Measurements from ENCODE around the gene NCOA7. TPM values are rescaled to one million over a fixed set of nuclear protein-coding genes. Genes with fewer than 3 reads are reported as not detected.

NCOA7 gene
- total RNA-seq, 1 donor from 2014 or later: 41.9 TPM

GRCh38 chr6:125974214-125974866, 183.6 kb downstream of the NCOA7 start:
- DNase-seq (ENCODE audit: low spot score): no peak

GRCh38 chr6:125979101-125979500, 188.3 kb downstream of the NCOA7 start:
- no peak for DNase-seq (ENCODE audit: low spot score)

Other genes starting within 250 kb of the NCOA7 start
- 2.4 TPM for gene HEY2, start 41.3 kb upstream of the NCOA7 start, total RNA-seq
- gene HINT3, start 165.8 kb downstream of the NCOA7 start, total RNA-seq: 32.3 TPM
- gene TRMT11, start 195.6 kb downstream of the NCOA7 start, total RNA-seq: 18.0 TPM